GM23248 (cell line): ENCODE measurements around the gene CKS2. TPM values are rescaled to one million over a fixed set of nuclear protein-coding genes. Genes with fewer than 3 reads are reported as not detected.
"Not testable (repeated sequence)": the region's sequence is repeated elsewhere in the genome, so short reads cannot be mapped to it uniquely, and the experiment has no call there.

Source experiments
- DNase-seq: peaks from one replicate; pipeline ENCODE4 v3.0.0-alpha.2; 2015
- H2AFZ ChIP-seq: fragments of 200-600 bp; sonication (generic); 2 replicates; pipeline ENCODE4 v1.6.1; 2016; ENCODE audit warnings: antibody characterized with exemption
- H3F3A ChIP-seq: fragments of 200-600 bp; sonication (generic); 2 replicates; pipeline ENCODE4 v1.6.1; 2016; ENCODE audit warnings: mild to moderate bottlenecking, antibody characterized with exemption, mixed run types; ENCODE audit not compliant: insufficient read depth
- H3K27ac ChIP-seq: fragments of 200-600 bp; sonication (generic); 2 replicates; pipeline ENCODE4 v1.5.1; 2016; ENCODE audit warnings: mild to moderate bottlenecking
- H3K27me3 ChIP-seq: fragments of 200-600 bp; sonication (generic); replicated peaks from 2 replicates; pipeline ENCODE4 v1.6.1; 2016; ENCODE audit warnings: mild to moderate bottlenecking; ENCODE audit not compliant: insufficient read depth
- H3K36me3 ChIP-seq: fragments of 200-600 bp; sonication (generic); 2 replicates; pipeline ENCODE4 v1.6.1; 2016; ENCODE audit warnings: low read depth, mild to moderate bottlenecking
- H3K4me1 ChIP-seq: fragments of 200-600 bp; sonication (generic); 2 replicates; pipeline ENCODE4 v1.6.1; 2016; ENCODE audit warnings: mild to moderate bottlenecking; ENCODE audit not compliant: insufficient read depth
- H3K4me2 ChIP-seq: fragments of 200-600 bp; sonication (generic); one replicate; pipeline ENCODE4 v1.6.1; 2016; ENCODE audit warnings: mild to moderate bottlenecking; ENCODE audit not compliant: unreplicated experiment
- H3K4me3 ChIP-seq: fragments of 200-600 bp; sonication (generic); 2 replicates; pipeline ENCODE4 v1.5.1; 2016; ENCODE audit warnings: mild to moderate bottlenecking
- H3K79me2 ChIP-seq: fragments of 200-600 bp; sonication (generic); 2 replicates; pipeline ENCODE4 v1.6.1; 2016; ENCODE audit warnings: mild to moderate bottlenecking; ENCODE audit not compliant: insufficient read depth
- H3K9ac ChIP-seq: fragments of 200-600 bp; sonication (generic); 2 replicates; pipeline ENCODE4 v1.6.1; 2016; ENCODE audit warnings: mild to moderate bottlenecking
- H3K9me2 ChIP-seq: fragments of 200-600 bp; sonication (generic); 2 replicates; pipeline ENCODE4 v1.6.1; 2016; ENCODE audit warnings: mixed run types, mild to moderate bottlenecking, moderate library complexity; ENCODE audit not compliant: insufficient read depth
- H3K9me3 ChIP-seq: fragments of 200-600 bp; sonication (generic); one replicate; pipeline ENCODE4 v1.6.1; 2017; ENCODE audit warnings: low read depth
- H4K20me1 ChIP-seq: fragments of 200-600 bp; sonication (generic); 2 replicates; pipeline ENCODE4 v1.6.0; 2016; ENCODE audit not compliant: insufficient read depth
- EZH2 ChIP-seq: fragments of 200-600 bp; sonication (generic); IDR thresholded peaks from 2 replicates; pipeline ENCODE4 v1.6.1; 2018; ENCODE audit warnings: antibody characterized with exemption, mild to moderate bottlenecking; ENCODE audit not compliant: insufficient read depth, poor library complexity, severe bottlenecking
- EZH2phosphoT487 ChIP-seq: fragments of 200-600 bp; sonication (generic); IDR thresholded peaks from 2 replicates; pipeline ENCODE4 v1.6.1; 2018; ENCODE audit warnings: antibody characterized with exemption, moderate library complexity, mild to moderate bottlenecking, low read depth; ENCODE audit not compliant: insufficient read depth
- WGBS, 2 experiments: methylation state at CpG; one replicate each; pipeline ENCODE4 v1.1.6; 2015 to 2017; ENCODE audit warnings: low lambda C conversion rate in 2 of 2, low coverage in 1 of 2; ENCODE audit errors: missing lambda C conversion rate in 2 of 2; 5-methylcytosine and 5-hydroxymethylcytosine counted together
- in situ Hi-C: fragments of 300-500 bp; cut with MboI; formaldehyde crosslinking; loops from 2 replicates; pipeline ENCODE4 v1.15.0; 2020
- polyA plus RNA-seq: library from polyadenylated mRNA; unstranded; fragments of >200 nt; fragmentation: Nextera tagmentation; extraction: Ambion mirVana; gene quantifications from 2 replicates; pipeline ENCODE4 v1.2.1, GENCODE V29; 2016
- total RNA-seq: library from RNA; depleted of rRNA; stranded (reverse); fragments of >200 nt; shearing (Covaris generic); gene quantifications from 2 replicates; pipeline ENCODE4 v1.2.3, GENCODE V29; 2014

CKS2 gene
- total and polyA plus RNA-seq, 2 experiments from 2014 or later, result 94.6 to 146 TPM

DNA sequence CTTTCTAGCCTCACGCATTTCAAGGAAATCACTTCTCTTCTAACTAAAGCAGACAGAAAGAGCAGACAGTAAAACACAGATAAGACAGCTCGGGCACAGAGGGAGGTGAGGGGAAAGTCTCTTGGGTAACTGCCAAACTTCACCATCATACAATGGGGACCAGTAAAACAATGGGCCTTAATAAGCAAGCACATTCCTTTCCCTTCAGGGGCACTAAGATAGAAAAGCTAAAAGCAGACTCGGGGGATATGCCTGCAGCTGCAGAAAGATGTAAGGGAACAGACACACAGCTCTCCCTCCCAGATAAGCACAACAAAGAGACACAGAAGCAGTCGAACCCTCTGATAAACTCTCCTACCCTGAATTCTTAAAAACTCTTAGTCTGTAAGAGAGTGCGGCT lies 15.6 kb upstream of the CKS2 start:
- H3K4me1 ChIP-seq, result no peaks in the 10 kb centered on the region
- no peaks in the 10 kb centered on the region for H4K20me1 ChIP-seq
- H3K4me3 ChIP-seq, result no peak overlapping the region
- H3K9ac ChIP-seq, result no peak overlapping the region
- no peaks in the 10 kb centered on the region for H3K9me2 ChIP-seq
- H3K27ac ChIP-seq, result no peak overlapping the region
- no peaks in the 10 kb centered on the region for H3K9me3 ChIP-seq
- no peak overlapping the region for H3K4me2 ChIP-seq
- H3K79me2 ChIP-seq, result no peaks in the 10 kb centered on the region
- in situ Hi-C loops, result no loop called here
- no peak for TF ChIP-seq EZH2
- no peak for TF ChIP-seq EZH2phosphoT487
- 76 to 84% methylated on average over 5 of the region's 5 CpGs for WGBS, 2 experiments
- H3K36me3 ChIP-seq, result no peaks in the 10 kb centered on the region
- H2AFZ ChIP-seq, result no peak overlapping the region
- H3K27me3 ChIP-seq, result no peaks in the 10 kb centered on the region
- no peak for DNase-seq
- no peaks in the 10 kb centered on the region for H3F3A ChIP-seq

DNA sequence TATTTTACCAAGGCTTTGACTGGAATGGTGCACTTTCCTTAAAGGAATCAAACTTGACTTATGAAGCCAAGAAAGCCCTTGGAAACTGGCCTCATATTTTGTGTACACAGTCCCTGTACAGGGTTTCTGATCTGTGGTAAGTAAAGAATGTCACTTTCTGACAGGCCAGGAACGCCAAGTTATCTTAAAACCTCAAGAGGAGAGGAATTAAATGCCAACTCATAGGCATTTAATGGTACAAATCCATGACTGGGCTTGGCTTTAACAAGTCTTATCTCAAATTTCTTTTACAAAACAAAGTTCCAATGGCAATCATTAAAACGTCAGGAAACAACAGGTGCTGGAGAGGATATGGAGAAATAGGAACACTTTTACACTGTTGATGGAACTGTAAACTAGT lies 9.0 kb upstream of the CKS2 start:
- H3K27me3 ChIP-seq, H2AFZ ChIP-seq, H3K9me2 ChIP-seq, H3K27ac ChIP-seq, DNase-seq, H3K4me2 ChIP-seq, H3K9ac ChIP-seq, H3K9me3 ChIP-seq, H3K36me3 ChIP-seq, H4K20me1 ChIP-seq, H3K79me2 ChIP-seq, in situ Hi-C loops, H3K4me3 ChIP-seq, H3F3A ChIP-seq, H3K4me1 ChIP-seq: not testable (repeated sequence)
- WGBS, 2 experiments, result 85 to 91% methylated on average over 2 of the region's 2 CpGs

DNA sequence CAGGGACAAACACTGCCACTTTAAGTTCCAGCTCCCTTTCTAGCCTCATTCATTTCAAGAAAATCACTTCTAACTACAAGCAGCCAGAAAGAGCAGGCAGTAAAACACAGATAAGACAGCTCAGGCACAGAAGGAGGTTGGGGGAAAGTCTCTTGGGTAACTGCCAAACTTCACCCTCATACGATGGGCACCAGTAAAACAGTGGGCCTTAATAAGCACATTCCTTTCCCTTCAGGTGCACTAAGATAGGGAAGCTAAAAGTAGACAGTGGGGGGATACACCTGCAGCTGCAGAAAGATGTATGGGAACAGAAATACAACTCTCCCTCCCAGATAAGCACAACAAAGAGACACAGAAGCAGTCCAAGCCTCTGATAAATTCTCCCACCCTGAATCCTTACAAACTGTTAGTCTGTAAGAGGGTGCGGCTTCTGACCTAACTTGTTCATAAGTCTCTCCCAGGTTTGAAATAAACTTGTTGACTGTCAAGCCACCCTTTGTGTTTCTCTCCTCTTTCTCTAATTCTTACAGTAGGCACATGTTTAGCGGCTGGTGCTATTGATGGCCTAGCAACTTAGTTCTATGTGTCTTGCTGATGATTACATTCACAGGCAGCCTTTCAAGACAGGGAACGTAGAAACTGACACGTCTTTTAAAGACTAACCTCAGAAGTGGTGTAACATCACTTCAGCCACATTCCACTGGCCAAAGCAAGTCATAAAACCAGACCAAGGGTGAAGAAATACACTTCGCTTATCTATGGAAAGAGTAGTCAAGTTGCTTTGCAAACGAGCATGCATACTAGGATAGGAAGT lies 6.8 kb upstream of the CKS2 start:
- no peak overlapping the region for H3K4me2 ChIP-seq

DNA sequence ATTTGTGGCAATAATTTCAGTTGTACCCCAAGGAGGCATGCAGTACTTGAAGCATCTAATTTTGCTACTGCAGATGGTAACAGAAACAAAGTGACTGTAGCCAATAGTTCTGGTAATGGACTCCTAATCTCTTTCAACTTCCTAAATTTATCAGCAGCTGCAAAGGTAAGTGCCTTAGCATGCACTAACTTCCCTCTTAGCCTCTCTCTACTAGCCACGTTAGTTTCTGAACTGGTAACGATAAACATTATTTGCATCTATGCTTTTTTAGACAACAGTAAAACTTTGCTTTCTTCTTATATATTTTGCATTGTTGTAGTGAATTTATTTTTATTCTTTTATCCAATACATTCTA lies 6.2 kb upstream of the CKS2 start:
- H3K4me2 ChIP-seq, result no peak overlapping the region
- H3K27ac ChIP-seq, result no peak overlapping the region
- H3K4me3 ChIP-seq, result no peak overlapping the region
- H4K20me1 ChIP-seq, result no peaks in the 10 kb centered on the region
- H3K36me3 ChIP-seq, result no peaks in the 10 kb centered on the region
- H3K27me3 ChIP-seq, result no peaks in the 10 kb centered on the region
- no peaks in the 10 kb centered on the region for H3K9me3 ChIP-seq
- in situ Hi-C loops, result no loop called here
- WGBS, 2 experiments, result 75 to 81% methylated on average over 2 of the region's 2 CpGs
- H3F3A ChIP-seq, result no peaks in the 10 kb centered on the region; the same call in 1 of the 2 replicates
- H3K4me1 ChIP-seq, result 0 out of 2 replicates have a peak, but pooled peaks cover 6% of the 10 kb centered on the region
- no peak overlapping the region for H3K9ac ChIP-seq
- no peak overlapping the region for H2AFZ ChIP-seq
- no peaks in the 10 kb centered on the region for H3K9me2 ChIP-seq
- no peak for TF ChIP-seq EZH2phosphoT487
- TF ChIP-seq EZH2, result no peak
- H3K79me2 ChIP-seq, result peaks cover 6% of the 10 kb centered on the region
- no peak for DNase-seq

More for the DNA sequence above, 6.8 kb upstream of the CKS2 start:
- Histone ChIP-seq H3K4me3 (no peak overlapping the region), H2AFZ (no peak overlapping the region), H3K79me2 (no peaks in the 10 kb centered on the region; the same call in 1 of the 2 replicates), H3K9me2 (no peaks in the 10 kb centered on the region), H3K9me3 (no peaks in the 10 kb centered on the region), H3K36me3 (no peaks in the 10 kb centered on the region), H3F3A (no peaks in the 10 kb centered on the region; the same call in 1 of the 2 replicates), H3K9ac (no peak overlapping the region), H3K27ac (no peak overlapping the region), H3K27me3 (no peaks in the 10 kb centered on the region), H4K20me1 (no peaks in the 10 kb centered on the region), H3K4me1 (no peaks in the 10 kb centered on the region)
- DNase-seq, result no peak
- WGBS, 2 experiments, result 95 to 96% methylated on average over 7 of the region's 7 CpGs
- TF ChIP-seq EZH2phosphoT487 (no peak), EZH2 (no peak)
- in situ Hi-C loops, result no loop called here
